GM20431 (cell line): ENCODE data around the gene GOLT1B.
"Not testable (repeated sequence)": the region's sequence is repeated elsewhere in the genome, so short reads cannot be mapped to it uniquely, and the experiment has no call there.

Experiments used
- in situ Hi-C: fragments of 300-500 bp; cut with MseI, MboI; formaldehyde crosslinking; loops from one replicate; pipeline ENCODE4 v1.15.0; 2020; ENCODE audit warnings: low sequenced_read_pairs; ENCODE audit not compliant: unreplicated experiment

Gene GOLT1B, protein sequence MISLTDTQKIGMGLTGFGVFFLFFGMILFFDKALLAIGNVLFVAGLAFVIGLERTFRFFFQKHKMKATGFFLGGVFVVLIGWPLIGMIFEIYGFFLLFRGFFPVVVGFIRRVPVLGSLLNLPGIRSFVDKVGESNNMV

DNA sequence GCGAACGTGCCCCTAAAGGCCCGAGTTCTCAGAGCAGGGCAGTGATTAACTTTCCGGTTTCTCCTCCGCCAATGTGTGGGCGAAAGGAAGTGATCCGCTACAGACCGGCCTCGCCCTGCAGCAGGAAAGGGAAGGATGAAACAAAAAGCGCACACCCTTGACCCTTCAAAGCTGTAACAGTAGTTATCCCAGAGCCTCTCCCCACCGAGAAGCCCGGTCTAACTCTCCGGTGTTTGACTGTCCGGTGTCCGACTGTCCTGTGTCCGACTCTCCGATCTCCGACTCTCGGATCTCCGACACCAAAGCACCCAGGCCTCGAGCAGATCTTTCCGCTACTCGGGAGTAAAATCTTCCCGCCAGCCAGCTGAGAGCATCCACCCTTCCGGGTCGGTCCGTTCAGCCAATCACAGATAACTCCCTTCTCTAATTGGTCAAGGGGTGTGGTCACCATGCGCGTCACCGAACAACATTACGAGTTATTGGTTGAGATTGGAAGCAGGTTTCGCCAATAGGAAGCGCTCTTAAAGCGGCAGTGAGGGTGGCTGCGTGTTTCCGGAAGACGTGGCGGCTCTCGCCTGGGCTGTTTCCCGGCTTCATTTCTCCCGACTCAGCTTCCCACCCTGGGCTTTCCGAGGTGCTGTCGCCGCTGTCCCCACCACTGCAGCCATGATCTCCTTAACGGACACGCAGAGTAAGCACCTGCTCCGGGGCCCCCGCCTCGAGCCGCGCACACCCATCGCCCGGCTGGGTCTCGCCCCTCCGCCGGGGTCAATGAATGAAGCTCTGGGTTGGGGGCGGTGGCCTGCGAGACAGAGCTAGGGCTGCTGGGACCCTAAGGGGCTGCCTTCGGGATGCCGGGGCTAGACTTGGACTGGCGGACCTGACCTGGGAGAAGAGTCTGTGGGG lies at the start of gene GOLT1B, which contains the start of gene RECQL:
Gene GOLT1B, plus strand, starts transcription at position 532 of the 906 bp plus-strand sequence. Its CDS starts 135 bp downstream, at position 667.
Gene RECQL, minus strand, starts transcription at position 378 of the 906 bp plus-strand sequence. CDS start 2,065 bp downstream, outside the sequence.
- in situ Hi-C loops = no loop called here

DNA sequence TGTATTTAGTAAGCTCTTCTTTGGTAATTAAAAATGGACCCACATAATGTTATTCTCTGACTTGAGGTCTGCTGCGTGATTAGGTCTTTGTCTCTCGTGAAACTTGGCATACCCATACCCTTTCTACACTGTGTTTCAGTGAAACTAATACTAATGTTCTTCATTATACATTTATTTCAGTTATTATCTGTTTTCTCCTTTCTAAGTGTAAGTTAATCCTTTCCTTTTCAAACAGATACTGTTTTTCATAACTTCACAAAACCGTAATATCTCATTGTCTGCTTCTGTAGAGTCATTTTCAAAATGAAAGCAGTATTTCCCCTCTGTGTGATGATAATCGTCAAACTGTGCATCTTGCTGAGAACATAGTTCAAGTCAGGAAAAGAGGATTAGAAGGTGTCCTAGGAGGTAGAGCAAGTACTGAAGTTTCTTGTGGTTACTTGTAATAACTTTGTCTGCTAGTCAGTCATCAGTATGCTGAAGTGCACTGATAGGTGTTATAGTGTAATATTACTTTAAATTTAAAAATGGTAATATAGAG lies 48.2 kb upstream of the GOLT1B start:
- in situ Hi-C loops = no loop called here

DNA sequence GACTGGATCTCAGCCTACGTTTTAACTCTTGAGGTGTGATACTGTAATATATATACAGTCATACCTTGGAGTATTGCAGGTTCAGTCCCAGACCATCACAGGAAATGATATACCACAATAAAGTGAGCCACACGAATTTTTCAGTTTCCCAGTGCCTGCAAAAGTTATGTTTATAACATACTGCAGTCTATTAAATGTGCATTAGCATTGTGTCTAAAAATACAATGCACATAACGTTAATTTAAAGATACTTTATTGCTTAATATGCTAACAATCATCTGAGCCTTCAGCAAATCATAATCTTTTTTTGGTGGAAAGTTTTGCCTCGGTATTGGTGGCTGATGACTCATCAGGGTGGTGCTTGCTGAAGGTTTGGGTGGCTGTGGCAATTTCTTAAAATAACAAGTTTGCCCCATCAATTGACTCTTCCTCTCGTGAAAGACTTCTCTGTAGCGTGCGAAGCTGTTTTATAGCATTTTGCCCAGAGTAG lies 45.3 kb upstream of the GOLT1B start:
- in situ Hi-C loops = no loop called here

DNA sequence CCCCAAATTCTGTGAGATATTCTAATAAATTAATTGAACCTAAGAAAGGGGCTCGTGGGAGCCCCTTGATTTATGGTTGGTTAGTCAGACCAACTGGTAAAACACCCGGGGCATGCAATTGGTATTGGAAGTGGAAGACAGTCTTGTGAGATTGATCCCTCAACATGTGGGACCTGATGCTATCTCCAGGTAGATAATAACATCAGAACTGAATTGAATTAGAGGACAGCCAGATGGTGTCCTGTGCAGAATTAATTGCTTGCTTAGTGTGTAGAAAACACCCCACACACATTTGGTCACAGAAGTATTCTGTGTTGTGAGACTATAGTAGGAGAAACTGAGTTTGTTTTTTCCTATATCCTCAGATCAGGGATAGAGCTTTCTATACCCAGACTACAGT lies 42.1 kb upstream of the GOLT1B start:
- in situ Hi-C loops = no loop called here

DNA sequence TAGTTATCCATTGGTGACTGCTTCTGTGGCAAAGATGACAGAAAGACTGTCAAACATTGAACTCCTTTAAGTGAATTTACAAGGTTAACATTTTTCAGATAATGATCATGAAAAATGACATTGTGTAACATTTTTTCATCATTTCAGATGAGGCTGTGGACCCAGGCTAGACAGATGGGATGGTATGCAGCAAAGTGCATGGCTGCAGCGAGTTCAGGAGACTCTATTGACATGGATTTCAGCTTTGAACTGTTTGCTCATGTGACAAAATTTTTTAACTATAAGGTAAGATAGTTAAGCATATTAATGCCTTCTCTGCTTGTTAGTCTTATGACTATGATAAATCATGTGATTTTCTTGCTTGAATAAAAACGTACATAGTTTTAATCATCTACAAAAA lies 34.3 kb upstream of the GOLT1B start:
- in situ Hi-C loops = not testable (repeated sequence)

DNA sequence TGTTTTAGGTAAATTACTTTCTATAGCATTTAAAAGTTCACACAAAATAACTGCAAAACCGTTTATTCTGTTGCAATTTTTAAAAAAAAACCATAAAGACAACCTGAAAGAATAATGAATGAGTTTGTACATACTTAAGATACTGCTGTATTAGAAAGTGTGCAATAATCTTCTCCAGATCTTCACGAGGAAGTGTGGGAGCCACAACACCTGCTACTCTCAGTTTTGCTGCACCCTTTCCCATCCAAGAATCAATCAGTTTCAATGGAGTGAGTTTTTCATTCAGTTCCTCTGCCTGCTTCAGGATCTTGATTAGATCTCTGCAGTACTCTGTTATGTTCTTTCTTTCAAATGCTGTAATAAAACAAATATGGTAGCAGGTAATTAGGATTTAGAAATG lies 30.3 kb upstream of the GOLT1B start:
- in situ Hi-C loops = no loop called here

DNA sequence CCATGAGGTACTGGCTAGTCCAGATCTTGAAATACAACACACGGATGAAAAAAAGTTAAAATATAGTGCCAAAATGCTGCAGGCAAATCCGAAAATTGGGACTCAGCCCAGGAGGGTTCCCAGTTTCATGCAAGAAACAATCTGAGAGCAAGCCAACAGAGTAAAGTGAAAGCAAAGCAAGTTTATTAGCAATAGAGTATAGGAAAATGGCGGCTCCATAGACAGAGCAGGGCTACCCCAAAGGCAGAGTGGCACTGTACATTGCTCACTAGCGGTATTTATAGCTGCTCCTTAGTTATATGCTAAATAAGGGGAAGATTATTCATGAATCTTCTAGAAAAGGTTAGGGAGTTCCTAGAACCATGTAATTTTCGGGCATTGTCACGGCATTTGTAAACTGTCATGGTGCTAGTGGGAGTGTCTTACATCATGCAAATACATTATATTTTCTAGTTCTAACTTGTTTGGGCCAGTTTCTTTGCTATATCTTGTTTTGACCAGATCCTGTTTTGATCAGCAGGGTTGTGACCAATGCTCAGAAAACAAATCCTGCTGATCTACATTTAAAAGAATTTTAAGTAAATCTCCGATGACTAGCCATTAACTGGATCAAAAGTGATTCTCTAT lies 29.3 kb upstream of the GOLT1B start:
- in situ Hi-C loops = no loop called here

DNA sequence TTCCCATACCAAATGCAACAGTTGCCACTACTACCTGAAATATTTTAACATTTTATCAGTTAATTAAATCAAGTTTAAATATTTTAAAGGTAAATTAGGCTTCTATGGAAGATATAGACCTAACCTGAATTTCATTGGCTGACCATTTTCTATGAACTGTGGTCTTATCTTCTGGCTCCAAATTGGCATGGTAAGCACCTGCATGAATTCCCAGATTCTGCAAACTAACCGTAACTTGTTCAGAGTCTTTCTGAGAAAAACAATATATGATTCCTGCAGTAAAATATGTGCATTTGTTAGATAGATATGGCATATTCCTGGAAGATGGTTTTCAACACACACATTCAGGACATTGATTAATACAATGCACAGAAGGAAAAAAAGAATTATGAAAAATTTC lies 26.0 kb upstream of the GOLT1B start:
- in situ Hi-C loops = no loop called here

DNA sequence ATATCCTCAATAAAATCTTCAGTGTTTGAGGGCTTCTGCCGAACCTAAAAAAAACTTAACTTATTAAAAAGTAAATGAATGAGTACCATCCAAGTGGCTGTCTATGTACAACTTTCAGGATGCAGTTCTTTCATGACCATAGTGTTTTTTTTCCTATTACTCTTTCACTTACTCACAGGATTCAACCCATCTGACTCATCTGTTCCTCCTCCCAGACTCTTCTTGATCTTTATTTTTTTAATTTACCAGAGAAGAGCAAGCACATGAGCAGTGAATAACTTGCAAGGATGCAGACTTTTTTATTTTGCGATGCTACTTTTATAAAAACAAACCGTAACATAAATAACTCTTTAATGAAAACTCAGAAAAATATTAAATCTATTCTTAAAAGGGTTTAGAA lies 24.6 kb upstream of the GOLT1B start:
- in situ Hi-C loops = no loop called here

DNA sequence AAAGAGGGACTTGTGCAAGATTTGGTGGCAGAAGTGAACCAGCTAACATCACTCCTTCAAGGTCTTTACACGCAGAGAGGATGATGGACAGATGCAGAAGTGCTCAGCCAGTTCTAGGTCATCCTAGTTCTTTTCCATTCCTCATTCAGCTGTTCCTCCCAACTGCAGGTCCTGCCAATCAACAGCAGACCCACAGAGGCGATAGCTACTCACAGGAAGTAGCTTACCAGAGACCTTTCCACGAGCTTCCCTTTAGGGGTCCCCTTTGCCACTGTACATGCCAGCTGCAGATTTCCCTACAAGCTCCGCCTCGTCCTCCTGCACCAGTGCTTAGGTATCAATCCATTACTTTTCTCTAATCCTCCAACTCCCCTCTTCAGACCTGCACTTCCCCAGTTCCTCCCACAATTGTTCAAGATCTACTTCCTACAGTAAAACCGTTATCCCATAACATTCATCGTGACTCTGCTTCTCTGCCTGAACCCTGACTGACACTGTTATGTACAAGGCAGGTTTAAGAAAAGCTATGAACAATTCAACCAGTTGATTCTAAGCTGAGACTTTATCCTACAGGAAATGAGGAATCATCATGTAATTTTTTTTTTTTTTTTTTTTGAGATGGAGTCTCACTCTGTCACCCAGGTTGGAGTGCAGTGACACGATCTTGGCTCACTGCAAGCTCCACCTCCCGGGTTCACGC lies 22.7 kb upstream of the GOLT1B start:
- in situ Hi-C loops = no loop called here

DNA sequence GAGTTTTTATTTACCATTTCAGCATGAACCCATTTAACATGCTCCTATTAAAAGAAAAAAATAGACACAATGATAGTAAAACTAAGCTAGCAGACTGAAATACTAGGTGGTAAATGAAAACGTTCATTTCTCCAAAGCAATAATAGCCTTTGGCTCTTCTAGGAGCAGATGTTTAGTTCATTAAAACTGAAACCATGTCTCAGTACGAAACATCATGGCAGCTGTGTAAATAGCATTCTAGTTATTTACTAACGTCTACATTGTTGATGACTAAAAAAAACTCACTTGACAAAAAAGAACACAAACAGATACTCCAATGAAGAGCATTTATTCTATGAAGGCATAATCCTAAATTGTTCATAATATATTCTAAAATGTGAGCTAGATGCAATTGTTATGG lies 18.1 kb upstream of the GOLT1B start:
- in situ Hi-C loops = no loop called here

DNA sequence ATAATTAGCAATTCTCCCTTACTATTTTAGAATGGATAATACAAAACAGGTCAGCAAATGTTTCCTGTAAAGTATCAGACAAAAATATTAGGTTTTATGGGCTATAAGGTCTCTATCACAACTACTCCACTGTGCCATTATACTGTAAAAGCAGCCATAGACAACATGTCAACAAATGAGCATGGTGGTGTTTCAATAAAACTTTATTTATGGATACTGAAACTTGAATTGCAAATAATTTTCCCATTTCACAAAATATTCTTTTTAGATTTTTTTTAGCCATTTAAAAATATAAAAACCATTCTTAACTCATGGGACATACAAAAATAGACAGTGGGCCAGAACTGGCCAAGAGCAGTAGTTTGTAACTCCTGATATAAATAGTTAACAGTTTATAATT lies 15.6 kb upstream of the GOLT1B start:
- in situ Hi-C loops = no loop called here

DNA sequence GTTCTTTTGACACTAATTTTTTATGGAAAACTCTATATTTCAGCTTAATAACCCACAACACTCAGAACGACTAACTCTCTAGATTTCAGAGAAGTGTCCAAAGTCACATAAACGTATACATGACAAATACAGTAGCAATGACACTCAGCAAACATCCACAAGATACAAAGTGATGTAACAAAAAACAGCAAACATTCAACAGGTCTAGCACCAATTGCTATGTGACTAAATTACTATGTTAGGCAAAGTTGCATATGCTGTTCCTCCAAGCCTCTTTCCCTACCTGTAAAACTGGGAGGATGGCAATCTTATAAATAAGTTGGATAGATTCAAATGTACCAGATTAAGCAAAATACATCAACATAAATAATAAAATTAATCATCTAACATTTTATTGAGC lies 1.8 kb upstream of the GOLT1B start:
- in situ Hi-C loops = no loop called here

DNA sequence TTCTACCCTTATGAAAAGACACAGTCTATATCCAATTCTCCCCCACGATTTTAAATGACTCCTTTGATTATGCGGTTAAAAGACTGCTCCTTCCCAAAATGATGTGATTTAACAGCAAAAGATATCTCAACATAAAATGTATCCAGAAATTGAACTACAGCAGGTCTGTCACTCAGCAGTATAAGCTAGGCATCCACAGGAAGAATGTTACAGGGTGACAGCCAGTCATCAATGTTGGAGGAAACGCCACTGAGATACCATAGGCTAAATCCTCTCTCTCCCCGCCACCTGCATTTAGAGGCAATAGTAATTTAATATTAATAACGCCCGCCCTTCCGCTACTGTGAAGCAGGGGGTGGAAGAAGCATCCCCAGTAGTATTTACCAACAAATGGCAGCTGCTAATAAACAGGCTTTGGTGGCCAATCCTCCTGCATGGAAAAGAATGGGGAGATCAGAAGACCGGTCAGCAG lies 767 bp upstream of the GOLT1B start:
- in situ Hi-C loops = no loop called here

DNA sequence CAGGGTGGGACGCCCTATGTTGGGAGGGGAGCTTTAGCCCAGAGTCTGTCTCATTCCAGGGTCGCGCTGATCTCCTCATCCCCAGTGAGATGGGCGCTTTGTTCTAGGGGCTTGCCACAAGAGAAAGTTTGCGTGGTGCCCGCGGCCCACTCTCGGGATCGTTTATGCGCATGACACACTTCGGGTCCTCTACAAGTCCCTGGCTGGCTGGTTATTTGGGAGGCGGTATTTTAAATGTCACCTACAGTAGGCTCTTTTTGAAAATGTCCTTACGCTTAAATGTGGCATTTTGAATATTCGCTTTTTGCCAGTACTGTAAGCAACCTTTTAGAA lies 541 bp downstream of the GOLT1B start:
- in situ Hi-C loops = no loop called here

DNA sequence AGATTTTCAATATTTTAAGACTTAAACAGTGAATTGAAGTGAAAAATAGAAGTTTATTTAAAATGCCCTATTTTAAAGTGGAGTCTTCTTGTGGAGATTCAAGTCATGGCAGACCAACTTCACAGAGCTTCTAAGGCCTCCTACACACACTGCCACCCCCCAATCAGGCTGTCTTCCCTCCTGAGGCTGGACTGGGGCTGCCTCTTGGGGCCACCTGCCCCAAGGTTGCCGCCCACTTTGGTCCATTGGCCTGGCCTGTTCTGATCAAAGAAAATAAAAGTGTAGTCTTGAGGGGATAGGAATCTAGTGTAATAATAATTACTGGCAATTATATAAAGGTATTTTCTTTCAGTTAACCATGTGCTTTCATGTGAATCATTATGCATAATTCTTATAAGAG lies 1.3 kb downstream of the GOLT1B start:
- in situ Hi-C loops = no loop called here

DNA sequence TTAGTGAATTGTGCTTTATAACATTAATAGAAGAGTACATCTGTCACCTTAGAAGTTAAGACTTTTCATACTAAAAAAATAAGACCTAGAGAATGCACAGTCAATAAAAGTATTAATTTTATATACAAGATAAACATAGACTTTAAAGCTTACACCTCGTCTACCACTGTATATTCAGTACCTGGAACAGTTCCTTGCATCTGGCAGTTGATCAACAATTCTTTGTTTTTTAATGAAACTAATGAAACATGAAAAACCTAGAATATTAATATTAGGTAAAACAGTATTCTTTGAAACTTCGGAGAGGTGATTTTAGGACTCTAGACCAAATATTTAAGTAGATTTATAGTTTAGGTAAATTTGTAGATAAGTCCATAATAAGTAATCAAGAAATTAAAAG lies 4.3 kb downstream of the GOLT1B start:
- in situ Hi-C loops = no loop called here

DNA sequence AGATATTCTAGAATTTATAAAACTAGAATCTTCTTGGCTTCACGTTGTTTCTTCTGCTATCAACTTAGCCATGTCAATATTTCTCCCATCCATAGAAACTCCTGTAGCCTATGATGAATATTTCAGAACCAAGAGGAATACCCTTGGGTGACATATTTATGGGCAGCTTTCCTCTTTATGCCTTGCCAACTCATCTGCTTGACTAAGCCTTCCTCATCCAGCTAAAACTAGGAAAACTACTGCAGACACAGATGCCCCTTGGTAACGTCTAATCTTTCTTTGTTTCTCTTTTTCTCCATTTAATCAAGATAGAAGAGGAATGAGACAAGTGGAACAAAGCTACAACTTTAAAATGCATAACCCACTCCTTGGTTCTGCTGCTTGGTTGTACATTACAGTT lies 6.3 kb downstream of the GOLT1B start:
- in situ Hi-C loops = no loop called here

DNA sequence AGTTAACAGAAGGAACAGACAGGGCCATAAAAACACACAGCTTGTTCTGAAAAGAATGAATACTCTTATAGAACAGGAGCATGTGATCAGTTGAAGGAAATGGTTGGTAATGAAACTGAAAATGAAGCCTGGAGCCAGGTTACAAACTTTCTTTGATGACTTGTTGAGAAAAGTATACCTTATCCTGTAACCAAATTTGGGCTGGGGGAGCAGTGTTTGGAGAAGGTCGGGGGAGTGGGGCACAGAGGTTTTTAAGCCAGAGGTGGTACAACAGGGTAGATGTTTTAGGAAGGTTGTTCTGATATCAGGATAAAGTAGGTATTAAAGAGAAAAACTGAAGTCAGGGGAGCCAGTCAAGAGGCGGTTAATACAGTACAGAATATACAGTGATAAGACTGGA lies 8.2 kb downstream of the GOLT1B start:
- in situ Hi-C loops = no loop called here

DNA sequence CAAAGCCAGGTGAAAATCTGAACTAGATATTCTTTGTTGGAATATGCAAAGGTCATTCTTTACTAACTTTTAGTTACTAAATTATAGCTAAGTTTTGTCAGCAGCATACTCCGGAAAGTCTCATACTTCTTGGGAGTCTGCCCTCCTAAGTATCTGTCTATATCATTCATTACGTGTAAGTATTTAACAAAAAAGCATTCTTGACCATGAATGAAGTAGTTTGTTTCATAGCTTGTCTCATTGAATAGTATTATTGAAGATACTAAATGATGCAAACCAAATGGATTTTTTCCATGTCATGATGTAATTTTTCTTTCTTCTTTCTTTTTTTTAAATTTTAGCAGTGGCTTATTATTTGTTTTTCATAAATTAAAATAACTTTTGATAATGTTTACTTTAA lies 14.7 kb downstream of the GOLT1B start:
- in situ Hi-C loops = no loop called here
